HepG2 (cell line): Measurements from ENCODE around the gene FAM120C.

Experiments used
- CTCF ChIP-seq: sonication (generic); formaldehyde crosslinking; IDR thresholded peaks from 2 replicates; pipeline ENCODE4 v1.5.0; 2020; ENCODE audit warnings: mild to moderate bottlenecking, missing genetic modification reagents, moderate library complexity
- DBP ChIP-seq: sonication (generic); formaldehyde crosslinking; IDR thresholded peaks from 2 replicates; pipeline ENCODE4 v1.4.0; 2020; ENCODE audit warnings: missing genetic modification reagents; ENCODE audit errors: not compliant biosample characterization
- ZNF205 ChIP-seq: IDR thresholded peaks from 2 replicates; pipeline ENCODE4 v1.6.1; 2018; ENCODE audit warnings: missing biosample characterization, missing genetic modification reagents
- ZNF382 ChIP-seq: sonication (generic); formaldehyde crosslinking; IDR thresholded peaks from 2 replicates; pipeline ENCODE4 v1.5.0; 2020; ENCODE audit warnings: missing genetic modification reagents, mild to moderate bottlenecking, borderline replicate concordance

- TF ChIP-seq DBP (CRISPR knock-in tag) (no peak), ZNF382 (CRISPR knock-in tag) (no peak), CTCF (no peak), ZNF205 (CRISPR knock-in tag) (no peak)
These were observed at the start of gene FAM120C for GRCh38 chrX:54182864-54183613.
